Body of pancreas (tissue), 4 donors: ENCODE results near the gene OR7G2.

Source experiments
- POLR2A ChIP-seq, 3 donors: fragments of 450-650 bp; IDR thresholded peaks; one replicate each; pipeline ENCODE4 v1.6.1; 2016; ENCODE audit warnings: antibody characterized with exemption in 3 of 3, mild to moderate bottlenecking in 2 of 3
- TF ChIP-seq, protein P1 (sequence below), 7 experiments: fragments of 450-650 bp in 4 of 7; fragments of 200-600 bp in 3 of 7; sonication (generic) in 3 of 7; IDR thresholded peaks; one replicate each; pipeline ENCODE4 v1.5.1; 2016 to 2019; ENCODE audit warnings: antibody characterized with exemption in 7 of 7

DNA sequence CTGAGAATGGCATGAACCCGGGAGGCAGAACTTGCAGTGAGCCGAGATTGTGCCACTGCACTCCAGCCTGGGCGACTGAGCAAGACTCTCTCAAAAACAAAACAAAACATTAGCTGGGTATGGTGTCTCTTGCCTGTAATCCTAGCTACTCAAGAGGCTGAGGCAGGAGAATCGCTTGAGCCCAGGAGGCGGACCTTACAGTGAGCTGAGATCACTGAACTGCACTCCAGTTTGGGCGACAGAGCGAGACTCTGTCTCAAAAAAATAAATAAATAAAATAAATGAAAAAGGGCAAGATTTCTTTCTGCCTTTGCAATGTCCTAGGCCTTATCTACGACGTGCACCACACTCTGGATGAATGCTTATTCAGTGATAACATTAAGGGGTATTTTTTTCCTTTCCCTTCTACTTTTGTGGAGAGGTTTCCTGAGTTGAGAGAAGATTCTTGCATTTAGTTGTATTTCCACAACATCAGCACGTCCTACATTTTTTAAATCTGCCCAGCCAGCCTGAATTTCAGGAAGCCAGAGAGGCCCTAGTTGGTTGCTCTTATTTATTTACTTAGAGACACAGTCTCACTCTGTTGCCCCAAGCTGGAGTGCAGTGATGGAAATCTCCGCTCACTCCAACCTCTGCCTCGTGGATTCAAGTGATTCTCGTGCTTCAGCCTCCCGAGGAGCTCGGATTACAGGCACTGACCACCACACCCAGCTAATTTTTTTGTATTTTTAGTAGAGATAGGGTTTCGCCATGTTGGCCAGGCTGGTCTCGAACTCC, 46.5 kb downstream of the OR7G2 start:
- TF ChIP-seq, protein P1, sequence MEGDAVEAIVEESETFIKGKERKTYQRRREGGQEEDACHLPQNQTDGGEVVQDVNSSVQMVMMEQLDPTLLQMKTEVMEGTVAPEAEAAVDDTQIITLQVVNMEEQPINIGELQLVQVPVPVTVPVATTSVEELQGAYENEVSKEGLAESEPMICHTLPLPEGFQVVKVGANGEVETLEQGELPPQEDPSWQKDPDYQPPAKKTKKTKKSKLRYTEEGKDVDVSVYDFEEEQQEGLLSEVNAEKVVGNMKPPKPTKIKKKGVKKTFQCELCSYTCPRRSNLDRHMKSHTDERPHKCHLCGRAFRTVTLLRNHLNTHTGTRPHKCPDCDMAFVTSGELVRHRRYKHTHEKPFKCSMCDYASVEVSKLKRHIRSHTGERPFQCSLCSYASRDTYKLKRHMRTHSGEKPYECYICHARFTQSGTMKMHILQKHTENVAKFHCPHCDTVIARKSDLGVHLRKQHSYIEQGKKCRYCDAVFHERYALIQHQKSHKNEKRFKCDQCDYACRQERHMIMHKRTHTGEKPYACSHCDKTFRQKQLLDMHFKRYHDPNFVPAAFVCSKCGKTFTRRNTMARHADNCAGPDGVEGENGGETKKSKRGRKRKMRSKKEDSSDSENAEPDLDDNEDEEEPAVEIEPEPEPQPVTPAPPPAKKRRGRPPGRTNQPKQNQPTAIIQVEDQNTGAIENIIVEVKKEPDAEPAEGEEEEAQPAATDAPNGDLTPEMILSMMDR (IDR thresholded peaks at IDR 0.05), result no peak
- TF ChIP-seq POLR2A (IDR thresholded peaks at IDR 0.05), result no peak
